ENCODE results near the gene GBP4.

Gene GBP4

GRCh38 chr1:89172468-89173143 is 26.1 kb downstream of the GBP4 start:
- Histone ChIP-seq H3K9ac (ENCODE audit: low read depth, low read length, poor library complexity) (no peak overlapping the region), H3K9me3 (replicated peaks in 1 of 2; ENCODE audit: control insufficient read depth in 2 of 2, insufficient read depth in 1 of 2, low read depth in 1 of 2, low read length in 2 of 2) (no peaks in the 10 kb centered on the region), H4K91ac (ENCODE audit: low read depth, low read length, poor library complexity) (no peak overlapping the region), H3K14ac (ENCODE audit: low read length) (no peak overlapping the region), H2BK5ac (ENCODE audit: low read length) (no peak overlapping the region), H3K4ac (ENCODE audit: low read length) (no peak overlapping the region), H2BK12ac (ENCODE audit: low read length) (no peak overlapping the region), H2BK120ac (ENCODE audit: low read depth, low read length) (no peak overlapping the region), H4K8ac (ENCODE audit: low read depth, low read length) (no peak overlapping the region), H2AK5ac (ENCODE audit: low read depth, low read length) (no peak overlapping the region), H3K27ac (replicated peaks; ENCODE audit: low read length) (no peak overlapping the region), H2AFZ (ENCODE audit: low read length) (no peak overlapping the region), H2BK15ac (ENCODE audit: low read length) (no peak overlapping the region), H3K4me3 (ENCODE audit: low read length in 2 of 2) (no peak overlapping the region), H3K4me1 (ENCODE audit: control insufficient read depth in 2 of 2, insufficient read depth in 1 of 2, low read depth in 1 of 2, low read length in 2 of 2) (no peaks in the 10 kb centered on the region), H3K27me3 (ENCODE audit: control insufficient read depth in 3 of 3, insufficient read depth in 3 of 3, low read depth in 1 of 3, low read length in 3 of 3) (no peaks in the 10 kb centered on the region), H3K18ac (ENCODE audit: low read length) (no peak overlapping the region), H3K79me1 (ENCODE audit: low read depth, low read length) (no peaks in the 10 kb centered on the region), H3K36me3 (replicated peaks in 1 of 2; ENCODE audit: control insufficient read depth in 2 of 2, insufficient read depth in 2 of 2, low read length in 2 of 2) (no peaks in the 10 kb centered on the region), H3K23ac (ENCODE audit: low read depth, low read length, poor library complexity) (no peak overlapping the region), H3K4me2 (ENCODE audit: insufficient read depth, low read length, poor library complexity, severe bottlenecking) (no peak overlapping the region)
- no CpG with 5 or more reads among the region's 4 CpGs for WGBS, 2 donors (ENCODE audit: extremely low coverage in 2 of 2, insufficient read length in 2 of 2, insufficient replicate concordance in 1 of 2)
- DNase-seq (ENCODE audit: low spot score), result no peak

GRCh38 chr1:89171067-89171438 is 27.7 kb downstream of the GBP4 start:
- Histone ChIP-seq H4K91ac (ENCODE audit: low read depth, low read length, poor library complexity) (no peak overlapping the region), H2BK12ac (ENCODE audit: low read length) (no peak overlapping the region), H3K9ac (ENCODE audit: low read depth, low read length, poor library complexity) (no peak overlapping the region), H3K27me3 (ENCODE audit: control insufficient read depth in 3 of 3, insufficient read depth in 3 of 3, low read depth in 1 of 3, low read length in 3 of 3) (no peaks in the 10 kb centered on the region), H3K4me2 (ENCODE audit: insufficient read depth, low read length, poor library complexity, severe bottlenecking) (no peak overlapping the region), H2BK15ac (ENCODE audit: low read length) (no peak overlapping the region), H3K14ac (ENCODE audit: low read length) (no peak overlapping the region), H2AK5ac (ENCODE audit: low read depth, low read length) (no peak overlapping the region), H3K4me1 (ENCODE audit: control insufficient read depth in 2 of 2, insufficient read depth in 1 of 2, low read depth in 1 of 2, low read length in 2 of 2) (no peaks in the 10 kb centered on the region), H3K23ac (ENCODE audit: low read depth, low read length, poor library complexity) (no peak overlapping the region), H3K36me3 (replicated peaks in 1 of 2; ENCODE audit: control insufficient read depth in 2 of 2, insufficient read depth in 2 of 2, low read length in 2 of 2) (no peaks in the 10 kb centered on the region), H3K9me3 (replicated peaks in 1 of 2; ENCODE audit: control insufficient read depth in 2 of 2, insufficient read depth in 1 of 2, low read depth in 1 of 2, low read length in 2 of 2) (no peaks in the 10 kb centered on the region), H2AFZ (ENCODE audit: low read length) (no peak overlapping the region), H3K79me1 (ENCODE audit: low read depth, low read length) (no peaks in the 10 kb centered on the region), H2BK120ac (ENCODE audit: low read depth, low read length) (no peak overlapping the region), H3K4me3 (ENCODE audit: low read length in 2 of 2) (no peak overlapping the region), H4K8ac (ENCODE audit: low read depth, low read length) (no peak overlapping the region), H3K4ac (ENCODE audit: low read length) (no peak overlapping the region), H3K18ac (ENCODE audit: low read length) (no peak overlapping the region), H2BK5ac (ENCODE audit: low read length) (no peak overlapping the region), H3K27ac (replicated peaks; ENCODE audit: low read length) (no peak overlapping the region)
- no peak for DNase-seq (ENCODE audit: low spot score)

DNA sequence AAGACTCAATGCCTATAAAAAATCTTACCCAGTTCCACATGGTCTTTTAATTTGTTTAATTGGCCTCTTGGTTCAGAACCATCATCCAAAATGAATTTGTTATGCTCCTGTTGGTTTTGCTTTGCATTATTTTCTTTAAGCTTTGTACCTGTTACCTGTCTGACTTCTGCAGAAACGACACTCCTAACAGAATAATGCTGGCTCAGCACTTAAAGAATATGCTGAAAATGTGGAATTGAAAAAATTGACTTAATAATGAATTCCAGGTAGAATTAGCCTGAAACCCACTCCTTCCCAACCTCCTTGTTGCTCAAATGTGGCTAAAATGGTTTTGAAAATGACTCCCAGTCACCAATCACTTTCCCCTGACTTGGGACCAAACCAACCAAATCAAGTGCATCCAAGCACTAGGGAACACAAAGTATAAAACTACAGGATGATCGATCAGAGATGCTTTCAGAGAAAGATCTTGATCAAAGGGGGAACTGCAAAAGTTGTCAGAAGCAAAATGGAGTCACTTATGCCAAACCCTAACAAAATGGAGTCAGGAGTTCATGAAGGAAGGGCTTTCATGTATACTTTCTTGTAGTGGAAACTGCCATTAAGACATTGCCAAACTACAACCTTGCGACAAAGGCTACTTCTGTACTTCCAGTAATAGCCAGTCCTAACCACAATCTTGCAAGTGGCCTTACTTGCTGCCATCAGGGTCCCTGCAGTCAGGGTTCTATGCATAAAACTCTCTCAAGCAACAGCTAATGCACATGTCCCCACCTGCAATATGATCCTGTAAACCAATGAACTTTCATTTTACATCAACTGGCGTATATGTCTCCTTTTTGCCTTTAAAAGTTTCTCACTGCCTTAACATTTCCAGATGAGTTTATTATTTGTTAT is 28.3 kb downstream of the GBP4 start:
- H2AK5ac ChIP-seq (ENCODE audit: low read depth, low read length), result no peak overlapping the region
- H3K23ac ChIP-seq (ENCODE audit: low read depth, low read length, poor library complexity), result no peak overlapping the region
- H2AFZ ChIP-seq (ENCODE audit: low read length), result peak overlapping the region; percentile 31
- no peak overlapping the region for H3K4ac ChIP-seq (ENCODE audit: low read length)
- no peak overlapping the region for H2BK15ac ChIP-seq (ENCODE audit: low read length)
- H3K4me2 ChIP-seq (ENCODE audit: insufficient read depth, low read length, poor library complexity, severe bottlenecking), result no peak overlapping the region
- no peak overlapping the region for H2BK5ac ChIP-seq (ENCODE audit: low read length)
- no peak overlapping the region for H3K18ac ChIP-seq (ENCODE audit: low read length)
- H3K36me3 ChIP-seq (replicated peaks in 1 of 2; ENCODE audit: control insufficient read depth in 2 of 2, insufficient read depth in 2 of 2, low read length in 2 of 2), result no peaks in the 10 kb centered on the region
- WGBS, 2 donors (ENCODE audit: extremely low coverage in 2 of 2, insufficient read length in 2 of 2, insufficient replicate concordance in 1 of 2), result no CpG with 5 or more reads among the region's 4 CpGs
- H3K9me3 ChIP-seq (replicated peaks in 1 of 2; ENCODE audit: control insufficient read depth in 2 of 2, insufficient read depth in 1 of 2, low read depth in 1 of 2, low read length in 2 of 2), result no peaks in the 10 kb centered on the region
- no peaks in the 10 kb centered on the region for H3K27me3 ChIP-seq (ENCODE audit: control insufficient read depth in 3 of 3, insufficient read depth in 3 of 3, low read depth in 1 of 3, low read length in 3 of 3)
- H3K14ac ChIP-seq (ENCODE audit: low read length), result no peak overlapping the region
- no peak overlapping the region for H4K91ac ChIP-seq (ENCODE audit: low read depth, low read length, poor library complexity)
- no peak for DNase-seq (ENCODE audit: low spot score)
- no peak overlapping the region for H3K9ac ChIP-seq (ENCODE audit: low read depth, low read length, poor library complexity)
- no peaks in the 10 kb centered on the region for H3K79me1 ChIP-seq (ENCODE audit: low read depth, low read length)
- no peak overlapping the region for H3K27ac ChIP-seq (replicated peaks; ENCODE audit: low read length)
- H2BK120ac ChIP-seq (ENCODE audit: low read depth, low read length), result no peak overlapping the region
- H4K8ac ChIP-seq (ENCODE audit: low read depth, low read length), result no peak overlapping the region
- no peak overlapping the region for H2BK12ac ChIP-seq (ENCODE audit: low read length)
- H3K4me1 ChIP-seq (ENCODE audit: control insufficient read depth in 2 of 2, insufficient read depth in 1 of 2, low read depth in 1 of 2, low read length in 2 of 2), result no peaks in the 10 kb centered on the region
- no peak overlapping the region for H3K4me3 ChIP-seq (ENCODE audit: low read length in 2 of 2)

- WGBS, 2 donors (ENCODE audit: extremely low coverage in 2 of 2, insufficient read length in 2 of 2, insufficient replicate concordance in 1 of 2), result no CpG with 5 or more reads among the region's 2 CpGs
- H3K4me1 ChIP-seq (ENCODE audit: control insufficient read depth in 2 of 2, insufficient read depth in 1 of 2, low read depth in 1 of 2, low read length in 2 of 2), result no peaks in the 10 kb centered on the region
- H4K91ac ChIP-seq (ENCODE audit: low read depth, low read length, poor library complexity), result no peak overlapping the region
These were observed 29.6 kb downstream of the GBP4 start for GRCh38 chr1:89169166-89169565.

More at GRCh38 chr1:89169166-89169565, 29.6 kb downstream of the GBP4 start:
- DNase-seq (ENCODE audit: low spot score), result no peak
- Histone ChIP-seq H3K79me1 (ENCODE audit: low read depth, low read length) (no peaks in the 10 kb centered on the region), H3K4ac (ENCODE audit: low read length) (no peak overlapping the region), H2AFZ (ENCODE audit: low read length) (no peak overlapping the region), H4K8ac (ENCODE audit: low read depth, low read length) (no peak overlapping the region), H2BK5ac (ENCODE audit: low read length) (no peak overlapping the region), H2BK15ac (ENCODE audit: low read length) (no peak overlapping the region), H3K27ac (replicated peaks; ENCODE audit: low read length) (no peak overlapping the region), H3K18ac (ENCODE audit: low read length) (no peak overlapping the region), H3K23ac (ENCODE audit: low read depth, low read length, poor library complexity) (no peak overlapping the region), H2AK5ac (ENCODE audit: low read depth, low read length) (no peak overlapping the region), H3K9ac (ENCODE audit: low read depth, low read length, poor library complexity) (no peak overlapping the region), H3K4me3 (ENCODE audit: low read length in 2 of 2) (no peak overlapping the region), H3K27me3 (ENCODE audit: control insufficient read depth in 3 of 3, insufficient read depth in 3 of 3, low read depth in 1 of 3, low read length in 3 of 3) (no peaks in the 10 kb centered on the region), H3K9me3 (replicated peaks in 1 of 2; ENCODE audit: control insufficient read depth in 2 of 2, insufficient read depth in 1 of 2, low read depth in 1 of 2, low read length in 2 of 2) (no peaks in the 10 kb centered on the region), H3K36me3 (replicated peaks in 1 of 2; ENCODE audit: control insufficient read depth in 2 of 2, insufficient read depth in 2 of 2, low read length in 2 of 2) (no peaks in the 10 kb centered on the region), H2BK12ac (ENCODE audit: low read length) (no peak overlapping the region), H2BK120ac (ENCODE audit: low read depth, low read length) (no peak overlapping the region), H3K4me2 (ENCODE audit: insufficient read depth, low read length, poor library complexity, severe bottlenecking) (no peak overlapping the region), H3K14ac (ENCODE audit: low read length) (no peak overlapping the region)

Measured in neuronal stem cell (in vitro differentiated cells).